Astrocyte (in vitro differentiated cells and primary cell): ENCODE measurements around the gene CYB5R4. TPM values are rescaled to one million over a fixed set of nuclear protein-coding genes. Genes with fewer than 3 reads are reported as not detected.

ENCODE experiments used
- DNase-seq: peaks from one replicate; pipeline ENCODE4 v3.0.0-alpha.2; 2010; ENCODE audit warnings: low read depth
- FAIRE-seq: peaks from 2 replicates; lab custom pipeline; 2011; peaks lifted over from hg19 to GRCh38; lab: Jason Lieb, UNC
- H2AFZ ChIP-seq: 2 replicates; pipeline ENCODE4 v1.6.0; 2012; ENCODE audit warnings: low read depth, low read length, inconsistent platforms
- H3K27ac ChIP-seq: 2 replicates; pipeline ENCODE4 v1.5.1; 2011; ENCODE audit warnings: low read depth, low read length, inconsistent platforms
- H3K27me3 ChIP-seq: 2 replicates; pipeline ENCODE4 v1.6.0; 2011; ENCODE audit warnings: low read length, inconsistent platforms; ENCODE audit not compliant: insufficient read depth
- H3K36me3 ChIP-seq: 2 replicates; pipeline ENCODE4 v1.5.1; 2011; ENCODE audit warnings: low read length, inconsistent platforms; ENCODE audit not compliant: insufficient read depth
- H3K4me1 ChIP-seq: 2 replicates; pipeline ENCODE4 v1.5.1; 2011; ENCODE audit warnings: low read length, inconsistent platforms; ENCODE audit not compliant: insufficient read depth
- H3K4me2 ChIP-seq: 2 replicates; pipeline ENCODE4 v1.6.0; 2012; ENCODE audit warnings: low read length, inconsistent platforms
- H3K4me3 ChIP-seq: 2 replicates; pipeline ENCODE4 v1.5.1; 2011; ENCODE audit warnings: low read depth, mild to moderate bottlenecking, low read length, inconsistent platforms; ENCODE audit not compliant: insufficient read depth
- H3K79me2 ChIP-seq: 2 replicates; pipeline ENCODE4 v1.6.0; 2012; ENCODE audit warnings: mild to moderate bottlenecking, low read length, inconsistent platforms; ENCODE audit not compliant: insufficient read depth
- H3K9ac ChIP-seq: 2 replicates; pipeline ENCODE4 v1.6.0; 2012; ENCODE audit warnings: mild to moderate bottlenecking, low read length, inconsistent platforms
- H3K9me3 ChIP-seq: 2 replicates; pipeline ENCODE4 v1.5.1; 2012; ENCODE audit warnings: low read depth, mild to moderate bottlenecking, low read length, inconsistent platforms; ENCODE audit not compliant: insufficient read depth
- H4K20me1 ChIP-seq: 2 replicates; pipeline ENCODE4 v1.6.0; 2012; ENCODE audit warnings: low read length, inconsistent platforms; ENCODE audit not compliant: insufficient read depth
- H3K27ac Mint-ChIP-seq: one replicate; pipeline ENCODE4 v1.8.0; 2021; ENCODE audit warnings: mild to moderate bottlenecking, mixed read lengths; ENCODE audit not compliant: unreplicated experiment
- H3K27me3 Mint-ChIP-seq: one replicate; pipeline ENCODE4 v1.8.0; 2021; ENCODE audit warnings: low read depth, mixed read lengths; ENCODE audit not compliant: unreplicated experiment
- H3K36me3 Mint-ChIP-seq: one replicate; pipeline ENCODE4 v1.8.0; 2021; ENCODE audit warnings: low read depth, mixed read lengths; ENCODE audit not compliant: unreplicated experiment
- H3K4me1 Mint-ChIP-seq: one replicate; pipeline ENCODE4 v1.8.0; 2021; ENCODE audit warnings: low read depth, mixed read lengths; ENCODE audit not compliant: unreplicated experiment
- H3K4me3 Mint-ChIP-seq: one replicate; pipeline ENCODE4 v1.8.0; 2021; ENCODE audit warnings: mild to moderate bottlenecking, moderate library complexity, mixed read lengths; ENCODE audit not compliant: unreplicated experiment
- H3K9me3 Mint-ChIP-seq: one replicate; pipeline ENCODE4 v1.8.0; 2021; ENCODE audit warnings: mild to moderate bottlenecking, mixed read lengths; ENCODE audit not compliant: unreplicated experiment
- EZH2 ChIP-seq: IDR thresholded peaks from 2 replicates; pipeline ENCODE4 v1.6.1; 2012; ENCODE audit warnings: mild to moderate bottlenecking, low read length, inconsistent platforms; ENCODE audit not compliant: insufficient read depth
- total RNA-seq: library from RNA; stranded (reverse); gene quantifications from 2 replicates; pipeline ENCODE4 v1.2.1, GENCODE V29; 2021
- TF ChIP-seq, protein P1 (sequence below): IDR thresholded peaks from 2 replicates; pipeline ENCODE4 v1.5.1; 2011; ENCODE audit warnings: low read depth, mild to moderate bottlenecking, inconsistent platforms, low read length, moderate library complexity; ENCODE audit not compliant: insufficient read depth

The CYB5R4 gene
- total RNA-seq, 1 donor from 2014 or later, result 14.0 TPM

DNA sequence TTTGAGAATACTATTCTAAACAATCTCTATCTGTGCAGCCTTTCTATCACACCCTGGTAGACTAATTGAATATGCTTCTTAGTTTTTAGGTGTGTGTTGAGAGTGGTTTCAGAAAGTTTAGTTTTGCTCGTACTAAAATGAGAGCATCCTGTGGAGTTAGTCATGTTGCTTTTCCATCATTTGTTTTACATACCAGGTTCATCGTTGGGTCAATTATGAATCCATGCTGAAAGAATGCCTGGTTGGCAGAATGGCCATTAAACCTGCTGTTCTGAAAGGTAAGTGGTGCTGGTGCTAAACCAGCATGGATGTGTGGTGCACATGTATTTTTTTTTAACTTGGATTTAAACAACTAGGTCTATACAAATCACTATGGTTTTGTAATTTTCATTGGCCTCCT is 49.3 kb downstream of the CYB5R4 start:
- TF ChIP-seq, protein P1, sequence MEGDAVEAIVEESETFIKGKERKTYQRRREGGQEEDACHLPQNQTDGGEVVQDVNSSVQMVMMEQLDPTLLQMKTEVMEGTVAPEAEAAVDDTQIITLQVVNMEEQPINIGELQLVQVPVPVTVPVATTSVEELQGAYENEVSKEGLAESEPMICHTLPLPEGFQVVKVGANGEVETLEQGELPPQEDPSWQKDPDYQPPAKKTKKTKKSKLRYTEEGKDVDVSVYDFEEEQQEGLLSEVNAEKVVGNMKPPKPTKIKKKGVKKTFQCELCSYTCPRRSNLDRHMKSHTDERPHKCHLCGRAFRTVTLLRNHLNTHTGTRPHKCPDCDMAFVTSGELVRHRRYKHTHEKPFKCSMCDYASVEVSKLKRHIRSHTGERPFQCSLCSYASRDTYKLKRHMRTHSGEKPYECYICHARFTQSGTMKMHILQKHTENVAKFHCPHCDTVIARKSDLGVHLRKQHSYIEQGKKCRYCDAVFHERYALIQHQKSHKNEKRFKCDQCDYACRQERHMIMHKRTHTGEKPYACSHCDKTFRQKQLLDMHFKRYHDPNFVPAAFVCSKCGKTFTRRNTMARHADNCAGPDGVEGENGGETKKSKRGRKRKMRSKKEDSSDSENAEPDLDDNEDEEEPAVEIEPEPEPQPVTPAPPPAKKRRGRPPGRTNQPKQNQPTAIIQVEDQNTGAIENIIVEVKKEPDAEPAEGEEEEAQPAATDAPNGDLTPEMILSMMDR, result no peak
- no peak for TF ChIP-seq EZH2
- H3K4me1 ChIP-seq, result no peaks in the 10 kb centered on the region
- FAIRE-seq, result no peak
- Mint-ChIP-seq H3K4me3 (no peak overlapping the region), H3K9me3 (no peaks in the 10 kb centered on the region), H3K27ac (no peak overlapping the region), H3K4me1 (peaks cover 2% of the 10 kb centered on the region), H3K36me3 (no peaks in the 10 kb centered on the region), H3K27me3 (no peaks in the 10 kb centered on the region)
- H3K27ac ChIP-seq, result no peak overlapping the region
- peak overlapping the region; percentile 42 for H3K4me2 ChIP-seq
- peak; percentile 71 for DNase-seq
- H4K20me1 ChIP-seq, result peaks cover 9% of the 10 kb centered on the region
- no peak overlapping the region for H2AFZ ChIP-seq
- no peak overlapping the region for H3K4me3 ChIP-seq
- H3K27me3 ChIP-seq, result no peaks in the 10 kb centered on the region
- no peaks in the 10 kb centered on the region for H3K9me3 ChIP-seq
- H3K79me2 ChIP-seq, result peaks cover 13% of the 10 kb centered on the region
- H3K36me3 ChIP-seq, result no peaks in the 10 kb centered on the region
- no peak overlapping the region for H3K9ac ChIP-seq

DNA sequence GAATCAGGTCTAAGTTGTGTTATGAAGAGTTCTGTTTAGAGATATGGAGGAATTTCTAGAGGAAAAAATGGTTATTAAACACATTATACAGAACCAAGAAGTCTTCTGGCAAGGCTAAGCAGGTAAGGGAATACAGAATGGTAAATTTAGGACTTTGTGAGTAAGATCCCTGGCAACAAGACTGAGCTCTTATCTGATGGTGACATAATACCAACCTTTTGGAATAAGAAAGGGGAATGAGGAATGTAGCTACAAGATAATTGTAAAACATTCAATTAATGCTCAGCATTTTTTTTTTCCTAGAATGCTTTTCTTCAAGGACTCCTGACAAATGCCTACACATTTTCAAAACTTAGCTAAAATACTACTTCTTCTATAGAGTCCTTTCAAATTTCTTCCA is 51.8 kb downstream of the CYB5R4 start:
- Histone ChIP-seq H3K9me3 (no peaks in the 10 kb centered on the region), H2AFZ (no peak overlapping the region), H3K4me3 (no peak overlapping the region), H3K4me2 (no peak overlapping the region), H3K36me3 (no peaks in the 10 kb centered on the region), H3K9ac (no peak overlapping the region), H3K27ac (no peak overlapping the region), H3K27me3 (no peaks in the 10 kb centered on the region), H3K79me2 (peaks cover 3% of the 10 kb centered on the region), H3K4me1 (no peaks in the 10 kb centered on the region), H4K20me1 (peaks cover 2% of the 10 kb centered on the region)
- no peak for TF ChIP-seq EZH2
- TF ChIP-seq, protein P1, result no peak
- Mint-ChIP-seq H3K27me3 (no peaks in the 10 kb centered on the region), H3K36me3 (no peaks in the 10 kb centered on the region), H3K4me3 (no peak overlapping the region), H3K9me3 (no peaks in the 10 kb centered on the region), H3K27ac (no peak overlapping the region), H3K4me1 (peaks cover 2% of the 10 kb centered on the region)
- no peak for FAIRE-seq
- peak; percentile 52 for DNase-seq

DNA sequence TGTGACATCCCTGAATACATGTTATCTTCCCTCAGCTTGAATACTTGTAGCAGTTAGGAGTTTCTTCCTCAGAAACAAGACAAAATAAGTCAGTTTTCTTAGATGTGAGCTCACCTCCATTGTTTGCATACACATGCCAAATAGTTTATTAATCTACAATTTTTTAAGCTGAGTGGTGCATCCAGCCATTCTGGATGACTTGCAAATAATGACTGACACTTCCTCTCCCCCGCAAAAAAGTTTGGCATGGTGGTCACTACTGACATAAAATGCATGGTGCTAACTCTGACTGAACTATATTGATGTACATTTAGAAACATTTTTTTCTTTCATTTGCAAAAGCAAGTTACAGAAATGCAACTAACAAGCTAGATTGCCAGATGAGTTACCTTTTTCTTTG is 55.5 kb downstream of the CYB5R4 start:
- TF ChIP-seq EZH2, result no peak
- TF ChIP-seq, protein P1, result no peak
- Mint-ChIP-seq H3K9me3 (no peaks in the 10 kb centered on the region), H3K36me3 (no peaks in the 10 kb centered on the region), H3K4me3 (no peak overlapping the region), H3K27me3 (no peaks in the 10 kb centered on the region), H3K4me1 (peaks cover 12% of the 10 kb centered on the region), H3K27ac (no peak overlapping the region)
- Histone ChIP-seq H3K79me2 (no peaks in the 10 kb centered on the region), H3K4me3 (no peak overlapping the region), H3K36me3 (no peaks in the 10 kb centered on the region), H3K27ac (no peak overlapping the region), H3K9me3 (no peaks in the 10 kb centered on the region), H3K9ac (no peak overlapping the region), H4K20me1 (no peaks in the 10 kb centered on the region), H2AFZ (no peak overlapping the region), H3K4me2 (no peak overlapping the region), H3K27me3 (no peaks in the 10 kb centered on the region), H3K4me1 (no peaks in the 10 kb centered on the region)
- DNase-seq (peak; percentile 30), FAIRE-seq (no peak)
